Upper lobe of right lung (tissue), 1 donor: Measurements from ENCODE around the gene LY86. TPM values are rescaled to one million over a fixed set of nuclear protein-coding genes. Genes with fewer than 3 reads are reported as not detected.
"Not testable (repeated sequence)": the region's sequence is repeated elsewhere in the genome, so short reads cannot be mapped to it uniquely, and the experiment has no call there.

Experiments
- ATAC-seq: fragments of 200-7000 bp; cut with Tn5 transposase; one replicate; pipeline ENCODE4 v1.9.1; 2020; ENCODE audit warnings: mild to moderate bottlenecking, moderate library complexity
- DNase-seq: peaks from one replicate; pipeline ENCODE4 v3.0.0-alpha.2; 2020
- H3K27ac ChIP-seq: fragments of 200-600 bp; one replicate; pipeline ENCODE4 v1.8.0; 2022
- H3K27me3 ChIP-seq: fragments of 200-600 bp; one replicate; pipeline ENCODE4 v1.8.0; 2022; ENCODE audit warnings: mild to moderate bottlenecking
- H3K36me3 ChIP-seq: fragments of 200-600 bp; one replicate; pipeline ENCODE4 v1.8.0; 2022
- H3K4me1 ChIP-seq: fragments of 200-600 bp; one replicate; pipeline ENCODE4 v1.8.0; 2022
- H3K4me3 ChIP-seq: fragments of 200-600 bp; one replicate; pipeline ENCODE4 v1.8.0; 2022; ENCODE audit warnings: mild to moderate bottlenecking
- H3K9me3 ChIP-seq: fragments of 200-600 bp; one replicate; pipeline ENCODE4 v1.8.0; 2022
- intact Hi-C: fragments of 100-400 bp; cut with DNase I; formaldehyde crosslinking; loops from one replicate; pipeline ENCODE4 v1.11.0; 2022
- total RNA-seq: library from RNA; stranded (reverse); fragmentation: NEBNext Ultra II Directional; extraction: Animal tissue kit (Norgen Biotek cat#: 25700); gene quantifications from one replicate; pipeline ENCODE4 v1.2.1, GENCODE V29; 2021
- TF ChIP-seq, protein P1 (sequence below): fragments of 200-600 bp; IDR thresholded peaks from one replicate; pipeline ENCODE4 v1.8.0; 2022; ENCODE audit warnings: antibody characterized with exemption
- donor health status: DM: no; HTN: yes; CAD: no; lungs with severe emphysema.

The LY86 gene
- total RNA-seq, 1 donor from 2014 or later = 13.8 TPM

DNA sequence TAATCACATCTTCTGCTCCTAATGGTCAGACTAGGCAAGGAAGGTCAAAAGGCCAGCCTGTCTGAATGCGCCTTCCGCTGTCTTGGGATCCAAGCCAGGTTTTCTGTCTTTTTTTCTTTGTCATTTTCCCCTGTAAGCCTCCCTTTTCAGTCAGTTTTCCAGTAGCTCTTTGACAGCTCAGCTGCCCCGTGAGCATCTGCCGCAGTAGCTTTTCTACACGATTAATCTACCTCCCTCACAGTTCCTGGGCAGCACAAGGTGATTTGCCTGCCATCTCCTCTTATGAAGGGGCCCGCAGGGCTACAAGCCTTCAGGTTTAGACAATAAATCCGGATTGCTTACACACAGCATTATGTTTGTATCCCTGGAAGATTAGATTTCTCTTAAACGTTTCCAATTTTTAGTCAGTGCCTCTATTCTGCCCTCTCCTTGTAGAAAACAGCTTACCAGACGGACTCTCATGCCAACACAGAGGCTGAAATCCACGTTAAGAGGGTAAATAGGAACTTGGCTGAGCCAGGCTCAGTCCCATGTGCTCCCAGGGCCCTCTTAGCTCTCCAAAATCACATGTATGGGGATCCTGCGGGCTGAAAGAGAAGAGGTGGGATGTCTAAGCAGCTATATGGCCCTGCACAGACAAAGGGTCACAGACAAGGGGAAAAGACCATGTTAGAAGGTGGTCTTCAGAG lies 77.2 kb downstream of the LY86 start:
- intact Hi-C loops = no loop called here
- ATAC-seq (peak; percentile 30), DNase-seq (no peak)
- Histone ChIP-seq H3K4me3 (no peak overlapping the region), H3K27ac (no peak overlapping the region), H3K27me3 (no peaks in the 10 kb centered on the region), H3K9me3 (no peaks in the 10 kb centered on the region), H3K4me1 (peaks cover 27% of the 10 kb centered on the region), H3K36me3 (no peaks in the 10 kb centered on the region)
- TF ChIP-seq, protein P1, sequence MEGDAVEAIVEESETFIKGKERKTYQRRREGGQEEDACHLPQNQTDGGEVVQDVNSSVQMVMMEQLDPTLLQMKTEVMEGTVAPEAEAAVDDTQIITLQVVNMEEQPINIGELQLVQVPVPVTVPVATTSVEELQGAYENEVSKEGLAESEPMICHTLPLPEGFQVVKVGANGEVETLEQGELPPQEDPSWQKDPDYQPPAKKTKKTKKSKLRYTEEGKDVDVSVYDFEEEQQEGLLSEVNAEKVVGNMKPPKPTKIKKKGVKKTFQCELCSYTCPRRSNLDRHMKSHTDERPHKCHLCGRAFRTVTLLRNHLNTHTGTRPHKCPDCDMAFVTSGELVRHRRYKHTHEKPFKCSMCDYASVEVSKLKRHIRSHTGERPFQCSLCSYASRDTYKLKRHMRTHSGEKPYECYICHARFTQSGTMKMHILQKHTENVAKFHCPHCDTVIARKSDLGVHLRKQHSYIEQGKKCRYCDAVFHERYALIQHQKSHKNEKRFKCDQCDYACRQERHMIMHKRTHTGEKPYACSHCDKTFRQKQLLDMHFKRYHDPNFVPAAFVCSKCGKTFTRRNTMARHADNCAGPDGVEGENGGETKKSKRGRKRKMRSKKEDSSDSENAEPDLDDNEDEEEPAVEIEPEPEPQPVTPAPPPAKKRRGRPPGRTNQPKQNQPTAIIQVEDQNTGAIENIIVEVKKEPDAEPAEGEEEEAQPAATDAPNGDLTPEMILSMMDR = no peak

GRCh38 chr6:6670150-6670549 lies 81.6 kb downstream of the LY86 start:
- DNase-seq, H3K27ac ChIP-seq, H3K27me3 ChIP-seq, ATAC-seq, H3K9me3 ChIP-seq, intact Hi-C loops, H3K36me3 ChIP-seq, H3K4me1 ChIP-seq, H3K4me3 ChIP-seq: not testable (repeated sequence)

- no peak for DNase-seq
- intact Hi-C loops = no loop called here
- no peak for ATAC-seq
- Histone ChIP-seq H3K27me3 (no peaks in the 10 kb centered on the region), H3K36me3 (no peaks in the 10 kb centered on the region), H3K4me1 (peaks cover 14% of the 10 kb centered on the region), H3K4me3 (no peak overlapping the region), H3K9me3 (no peaks in the 10 kb centered on the region), H3K27ac (no peak overlapping the region)
- TF ChIP-seq, protein P1 = no peak
Observed at GRCh38 chr6:6674872-6675271, 86.4 kb downstream of the LY86 start.

DNA sequence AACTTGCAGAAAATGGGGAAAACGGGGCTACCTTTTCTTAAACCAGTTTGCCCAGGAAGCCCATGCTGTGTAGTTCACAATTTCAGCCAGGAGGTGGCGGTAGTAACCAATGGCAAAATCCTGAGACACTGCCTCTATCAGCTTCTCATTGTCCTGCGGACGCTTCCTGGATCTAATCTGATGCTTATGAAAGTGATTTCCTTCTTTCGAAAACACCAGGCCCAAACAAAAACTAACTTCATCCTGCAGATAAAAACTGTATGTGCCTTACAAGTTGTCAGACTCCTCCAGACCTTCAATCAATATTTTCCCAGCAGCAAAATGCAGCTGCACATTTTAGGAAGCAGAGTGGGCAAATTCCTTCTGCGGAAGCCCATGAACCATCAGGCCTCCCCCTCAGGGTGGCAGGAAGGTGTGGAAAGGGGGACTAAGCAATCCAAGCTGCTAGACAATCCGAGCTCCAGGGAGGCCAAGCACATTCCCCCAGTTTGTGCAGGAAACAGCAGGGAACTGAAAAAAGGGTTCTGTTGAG lies 88.5 kb downstream of the LY86 start:
- ATAC-seq (peak; percentile 98), DNase-seq (no peak)
- peaks cover 26% of the 10 kb centered on the region for H3K4me1 ChIP-seq
- no peak overlapping the region for H3K4me3 ChIP-seq
- intact Hi-C loops = no loop called here
- no peaks in the 10 kb centered on the region for H3K9me3 ChIP-seq
- no peaks in the 10 kb centered on the region for H3K27me3 ChIP-seq
- H3K27ac ChIP-seq = peak overlapping the region; percentile 58
- TF ChIP-seq, protein P1 = peak; percentile 99
- no peaks in the 10 kb centered on the region for H3K36me3 ChIP-seq

- TF ChIP-seq, protein P1 = no peak
- H3K4me1 ChIP-seq = peaks cover 29% of the 10 kb centered on the region
- DNase-seq (no peak), ATAC-seq (peak; percentile 13)
- intact Hi-C loops = no loop called here
- H3K4me3 ChIP-seq = no peak overlapping the region
- no peaks in the 10 kb centered on the region for H3K27me3 ChIP-seq
- H3K9me3 ChIP-seq = no peaks in the 10 kb centered on the region
- peak overlapping the region; percentile 58 for H3K27ac ChIP-seq
- H3K36me3 ChIP-seq = no peaks in the 10 kb centered on the region
Observed at GRCh38 chr6:6678185-6678671, 89.7 kb downstream of the LY86 start.

GRCh38 chr6:6678811-6679210 lies 90.3 kb downstream of the LY86 start:
- Histone ChIP-seq H3K4me1 (peaks cover 34% of the 10 kb centered on the region), H3K9me3 (no peaks in the 10 kb centered on the region), H3K27ac (peak overlapping the region; percentile 58), H3K27me3 (no peaks in the 10 kb centered on the region), H3K4me3 (no peak overlapping the region), H3K36me3 (no peaks in the 10 kb centered on the region)
- no peak for DNase-seq
- no peak for ATAC-seq
- intact Hi-C loops = no loop called here
- TF ChIP-seq, protein P1 = no peak
